GM12875 (cell line): ENCODE results near the gene OTOS.

Experiments
- H3K4me3 ChIP-seq: one replicate; pipeline ENCODE4 v1.5.1; 2011; ENCODE audit warnings: low read depth, low read length, control low read depth
- TF ChIP-seq, protein P1 (sequence below): IDR thresholded peaks from 2 replicates; pipeline ENCODE4 v1.5.1; 2011; ENCODE audit warnings: low read depth, mild to moderate bottlenecking, control low read depth, inconsistent platforms, low read length, moderate library complexity, borderline replicate concordance; ENCODE audit not compliant: insufficient read depth

Gene OTOS

DNA sequence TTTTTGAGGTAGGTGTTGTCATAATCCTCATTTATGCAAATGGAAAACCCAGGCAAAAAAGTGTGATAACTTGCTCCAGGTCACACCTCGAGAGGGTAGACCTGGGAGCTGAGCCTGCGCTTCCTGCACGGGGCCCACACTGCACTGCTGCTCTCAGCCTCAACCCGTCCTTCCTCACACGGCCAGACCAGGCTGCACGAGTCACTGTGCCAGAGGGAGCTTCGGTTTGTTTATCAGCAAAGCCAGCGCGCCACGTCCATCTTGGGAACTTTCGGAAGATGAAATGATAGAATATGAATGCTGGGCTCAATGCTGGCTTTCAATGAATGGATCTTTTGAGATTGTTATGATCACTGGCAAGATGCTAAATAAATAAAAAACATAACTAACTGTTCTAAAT is 18.8 kb downstream of the OTOS start:
- H3K4me3 ChIP-seq = no peak overlapping the region
- TF ChIP-seq, protein P1, sequence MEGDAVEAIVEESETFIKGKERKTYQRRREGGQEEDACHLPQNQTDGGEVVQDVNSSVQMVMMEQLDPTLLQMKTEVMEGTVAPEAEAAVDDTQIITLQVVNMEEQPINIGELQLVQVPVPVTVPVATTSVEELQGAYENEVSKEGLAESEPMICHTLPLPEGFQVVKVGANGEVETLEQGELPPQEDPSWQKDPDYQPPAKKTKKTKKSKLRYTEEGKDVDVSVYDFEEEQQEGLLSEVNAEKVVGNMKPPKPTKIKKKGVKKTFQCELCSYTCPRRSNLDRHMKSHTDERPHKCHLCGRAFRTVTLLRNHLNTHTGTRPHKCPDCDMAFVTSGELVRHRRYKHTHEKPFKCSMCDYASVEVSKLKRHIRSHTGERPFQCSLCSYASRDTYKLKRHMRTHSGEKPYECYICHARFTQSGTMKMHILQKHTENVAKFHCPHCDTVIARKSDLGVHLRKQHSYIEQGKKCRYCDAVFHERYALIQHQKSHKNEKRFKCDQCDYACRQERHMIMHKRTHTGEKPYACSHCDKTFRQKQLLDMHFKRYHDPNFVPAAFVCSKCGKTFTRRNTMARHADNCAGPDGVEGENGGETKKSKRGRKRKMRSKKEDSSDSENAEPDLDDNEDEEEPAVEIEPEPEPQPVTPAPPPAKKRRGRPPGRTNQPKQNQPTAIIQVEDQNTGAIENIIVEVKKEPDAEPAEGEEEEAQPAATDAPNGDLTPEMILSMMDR = no peak

- TF ChIP-seq, protein P1 = no peak
- no peak overlapping the region for H3K4me3 ChIP-seq
Measured at GRCh38 chr2:240121190-240121589, 19.3 kb downstream of the OTOS start.

DNA sequence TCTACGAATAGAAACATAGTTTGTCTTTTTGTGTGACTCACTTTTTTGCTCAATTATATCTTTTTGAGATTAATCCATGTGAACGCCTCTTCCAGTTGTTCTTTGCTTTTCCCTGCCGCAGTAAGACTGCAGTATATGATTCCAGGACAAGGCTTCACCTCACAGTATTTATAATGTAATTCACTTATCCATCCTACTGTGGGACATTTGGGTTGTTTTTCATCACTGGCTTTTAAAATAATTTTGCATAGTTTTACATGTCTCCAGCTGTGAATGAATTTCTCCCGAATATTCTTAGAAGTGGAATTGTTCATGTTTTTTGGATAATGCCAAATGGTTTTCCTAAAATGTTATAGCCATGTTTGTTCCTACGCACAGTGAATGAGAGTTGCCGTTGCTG is 26.2 kb downstream of the OTOS start:
- no peak overlapping the region for H3K4me3 ChIP-seq
- TF ChIP-seq, protein P1 = no peak

- H3K4me3 ChIP-seq = no peak overlapping the region
- TF ChIP-seq, protein P1 = no peak
Measured at GRCh38 chr2:240112914-240113690, 27.4 kb downstream of the OTOS start.

DNA sequence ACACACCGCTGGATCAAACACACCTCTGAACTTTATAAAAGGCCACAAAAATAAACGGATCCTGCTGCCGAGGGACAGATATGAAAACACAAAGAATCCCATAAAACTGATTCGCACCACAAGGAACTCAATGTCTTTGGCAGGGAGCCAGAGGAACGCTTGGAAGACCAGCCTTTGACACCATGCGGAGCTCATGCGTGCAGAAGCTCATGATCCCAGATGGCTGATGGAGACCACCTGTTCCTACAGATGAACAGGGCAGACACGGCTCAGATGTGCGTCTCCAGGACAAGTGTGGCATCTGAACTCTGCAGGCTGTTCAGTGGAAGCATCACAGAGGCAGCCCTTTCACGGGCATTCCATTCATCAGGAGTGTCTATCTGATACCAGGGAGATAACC is 29.2 kb downstream of the OTOS start:
- TF ChIP-seq, protein P1 = no peak
- H3K4me3 ChIP-seq = no peak overlapping the region

DNA sequence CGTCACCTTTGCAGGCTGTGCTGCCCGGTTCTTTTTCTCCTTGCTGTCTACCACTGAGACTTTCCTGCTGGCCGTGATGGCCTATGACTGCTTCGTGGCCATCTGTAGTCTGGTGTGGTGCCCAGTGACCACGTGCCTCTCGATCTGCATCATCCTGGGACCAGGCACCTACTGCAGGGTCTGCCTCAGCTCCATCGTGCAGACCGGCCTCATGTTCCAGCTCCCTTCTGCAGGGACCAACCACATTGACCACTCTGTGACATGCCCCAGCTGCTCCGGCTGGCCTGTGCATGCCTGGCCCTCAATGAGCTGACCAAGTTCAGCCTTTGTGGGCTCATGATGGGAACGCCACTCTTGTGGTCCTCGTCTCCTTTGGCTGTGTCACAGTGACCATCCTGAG is 31.1 kb downstream of the OTOS start:
- no peak overlapping the region for H3K4me3 ChIP-seq
- TF ChIP-seq, protein P1 = no peak

GRCh38 chr2:240107477-240107796 is 33.0 kb downstream of the OTOS start:
- TF ChIP-seq, protein P1 = no peak
- no peak overlapping the region for H3K4me3 ChIP-seq
